CD4-positive, alpha-beta T cell treated with Interleukin-6 at 100 ng/mL for 8 hours (primary cell): ENCODE measurements around the gene LTBP3.

Experiments
- DNase-seq: peaks from one replicate; pipeline ENCODE4 v3.0.0-alpha.2; 2020; ENCODE audit warnings: mixed read lengths, low spot score

LTBP3 gene

GRCh38 chr11:65496304-65497140, 61.6 kb downstream of the LTBP3 start:
- no peak for DNase-seq

GRCh38 chr11:65493367-65494176, 64.6 kb downstream of the LTBP3 start:
- no peak for DNase-seq

- no peak for DNase-seq
These were observed 65.4 kb downstream of the LTBP3 start for GRCh38 chr11:65492637-65493366.

- DNase-seq: no peak
These were observed 65.8 kb downstream of the LTBP3 start for GRCh38 chr11:65492387-65492636.

GRCh38 chr11:65491614-65492386, 66.4 kb downstream of the LTBP3 start:
- DNase-seq: no peak

GRCh38 chr11:65491163-65491465, 67.0 kb downstream of the LTBP3 start:
- no peak for DNase-seq

DNA sequence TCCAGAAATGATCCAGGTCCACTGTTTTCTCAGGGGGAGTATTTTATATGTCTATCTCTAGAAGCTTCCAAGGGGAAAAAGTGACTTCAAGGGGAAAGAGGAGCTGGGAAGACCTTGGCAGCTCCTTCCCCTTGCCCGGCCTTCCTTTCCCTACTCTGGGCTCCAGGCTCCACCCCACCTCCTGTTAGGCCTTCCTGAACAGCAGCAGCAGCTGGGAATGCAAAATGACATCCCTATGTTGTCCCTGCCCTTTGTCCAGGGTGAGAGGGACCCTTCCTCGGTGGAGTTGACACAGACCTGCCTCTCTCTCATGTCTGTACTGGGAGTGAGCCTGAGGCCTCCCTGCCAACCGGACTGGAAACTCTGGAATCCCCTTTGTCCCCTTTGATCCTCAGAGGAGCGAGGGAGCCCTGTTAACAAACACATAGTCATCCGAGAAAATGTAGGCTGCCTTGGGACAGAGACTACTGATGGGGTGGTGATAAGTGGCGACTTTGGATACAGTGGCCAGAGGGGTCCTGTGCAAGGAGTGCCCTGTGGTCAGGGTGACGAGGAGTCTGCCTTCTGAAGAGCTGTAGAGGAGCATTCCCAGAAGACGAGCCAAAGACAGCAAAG, 68.3 kb downstream of the LTBP3 start:
- DNase-seq: no peak

- no peak for DNase-seq
These were observed 69.0 kb downstream of the LTBP3 start for GRCh38 chr11:65489035-65489705.
